Thyroid gland (tissue), 4 donors: Measurements from ENCODE around the gene FGF19.
A peak's percentile ranks its signal among the peaks of the same experiment; 100 is the strongest.

Experiments
- CTCF ChIP-seq, 6 experiments: fragments of 200-600 bp in 3 of 6; fragments of 450-650 bp in 3 of 6; sonication (generic) in 3 of 6; IDR thresholded peaks; one replicate each; pipeline ENCODE4 v1.5.1; 2016 to 2019; ENCODE audit warnings: antibody characterized with exemption in 6 of 6, mild to moderate bottlenecking in 2 of 6, inconsistent platforms in 1 of 6, moderate library complexity in 1 of 6
- POLR2A ChIP-seq, 2 donors: fragments of 450-650 bp; IDR thresholded peaks; one replicate each; pipeline ENCODE4 v1.6.1; 2017; ENCODE audit warnings: antibody characterized with exemption in 2 of 2, mild to moderate bottlenecking in 2 of 2, moderate library complexity in 1 of 2

GRCh38 chr11:69718147-69718546 lies 14.3 kb upstream of the FGF19 start:
- TF ChIP-seq CTCF (IDR thresholded peaks at IDR 0.05): peak in 2 of 6 experiments; percentile 9 to 11
- TF ChIP-seq POLR2A (IDR thresholded peaks at IDR 0.05): no peak
